ENCODE data around the gene SESTD1.

SESTD1 gene

GRCh38 chr2:179098080-179098689 lies 166.4 kb downstream of the SESTD1 start:
- TF ChIP-seq GATA3 (IDR thresholded peaks at IDR 0.05; ENCODE audit: low read depth, low read length) (no peak), GATA2 (IDR thresholded peaks at IDR 0.05; ENCODE audit: low read depth, low read length) (no peak)

GRCh38 chr2:179097131-179097530 lies 167.5 kb downstream of the SESTD1 start:
- TF ChIP-seq GATA2 (IDR thresholded peaks at IDR 0.05; ENCODE audit: low read depth, low read length) (no peak), GATA3 (IDR thresholded peaks at IDR 0.05; ENCODE audit: low read depth, low read length) (no peak)

- no peak for TF ChIP-seq GATA3 (IDR thresholded peaks at IDR 0.05; ENCODE audit: low read depth, low read length)
- TF ChIP-seq GATA2 (IDR thresholded peaks at IDR 0.05; ENCODE audit: low read depth, low read length): no peak
Observed at GRCh38 chr2:179096090-179096489, 168.5 kb downstream of the SESTD1 start.

GRCh38 chr2:179082697-179083096 lies 181.9 kb downstream of the SESTD1 start:
- TF ChIP-seq GATA2 (IDR thresholded peaks at IDR 0.05; ENCODE audit: low read depth, low read length) (no peak), GATA3 (IDR thresholded peaks at IDR 0.05; ENCODE audit: low read depth, low read length) (no peak)

- TF ChIP-seq GATA3 (IDR thresholded peaks at IDR 0.05; ENCODE audit: low read depth, low read length): no peak
- no peak for TF ChIP-seq GATA2 (IDR thresholded peaks at IDR 0.05; ENCODE audit: low read depth, low read length)
Observed at GRCh38 chr2:179081954-179082353, 182.7 kb downstream of the SESTD1 start.

- no peak for TF ChIP-seq GATA3 (IDR thresholded peaks at IDR 0.05; ENCODE audit: low read depth, low read length)
- no peak; the same call in 1 of the 2 replicates for TF ChIP-seq GATA2 (IDR thresholded peaks at IDR 0.05; ENCODE audit: low read depth, low read length)
Observed at GRCh38 chr2:179072527-179072926, 192.1 kb downstream of the SESTD1 start.

- no peak for TF ChIP-seq GATA2 (IDR thresholded peaks at IDR 0.05; ENCODE audit: low read depth, low read length)
- no peak for TF ChIP-seq GATA3 (IDR thresholded peaks at IDR 0.05; ENCODE audit: low read depth, low read length)
Observed at GRCh38 chr2:179071810-179072355, 192.7 kb downstream of the SESTD1 start.

GRCh38 chr2:179070895-179071294 lies 193.7 kb downstream of the SESTD1 start:
- TF ChIP-seq GATA3 (IDR thresholded peaks at IDR 0.05; ENCODE audit: low read depth, low read length) (no peak), GATA2 (IDR thresholded peaks at IDR 0.05; ENCODE audit: low read depth, low read length) (no peak)

GRCh38 chr2:179069685-179070084 lies 194.9 kb downstream of the SESTD1 start:
- TF ChIP-seq GATA2 (IDR thresholded peaks at IDR 0.05; ENCODE audit: low read depth, low read length) (no peak), GATA3 (IDR thresholded peaks at IDR 0.05; ENCODE audit: low read depth, low read length) (no peak)

GRCh38 chr2:179068991-179069643 lies 195.5 kb downstream of the SESTD1 start:
- TF ChIP-seq GATA3 (IDR thresholded peaks at IDR 0.05; ENCODE audit: low read depth, low read length): no peak
- TF ChIP-seq GATA2 (IDR thresholded peaks at IDR 0.05; ENCODE audit: low read depth, low read length): no peak

GRCh38 chr2:179059026-179059700 lies 205.5 kb downstream of the SESTD1 start:
- TF ChIP-seq GATA2 (IDR thresholded peaks at IDR 0.05; ENCODE audit: low read depth, low read length): no peak
- TF ChIP-seq GATA3 (IDR thresholded peaks at IDR 0.05; ENCODE audit: low read depth, low read length): no peak

GRCh38 chr2:179057737-179058136 lies 206.9 kb downstream of the SESTD1 start:
- TF ChIP-seq GATA2 (IDR thresholded peaks at IDR 0.05; ENCODE audit: low read depth, low read length) (no peak), GATA3 (IDR thresholded peaks at IDR 0.05; ENCODE audit: low read depth, low read length) (no peak)
